ENCODE data around the gene KIF26A. TPM values are rescaled to one million over a fixed set of nuclear protein-coding genes. Genes with fewer than 3 reads are reported as not detected.

Gene KIF26A
- total and polyA plus RNA-seq, 8 donors = 0.65 to 21.7 (median 1.5) TPM

- no peak overlapping the region for H3K4me3 ChIP-seq
- WGBS, 5 donors = 84 to 92% (median 88%) methylated on average over 6 to 24 of the region's 24 CpGs
- DNase-seq = no peak
- peaks cover 0 to 9% (median 3%) of the 10 kb centered on the region in 4 donors for H3K4me1 ChIP-seq
- peaks cover 0 to 49% (median 0%) of the 10 kb centered on the region in 3 donors for H3K27me3 ChIP-seq
- H3K9me3 ChIP-seq = no peaks in the 10 kb centered on the region
- TF ChIP-seq CTCF (IDR thresholded peaks at IDR 0.05) = no peak
- no peak for TF ChIP-seq POLR2AphosphoS5 (IDR thresholded peaks at IDR 0.05)
- TF ChIP-seq POLR2A (IDR thresholded peaks at IDR 0.05) = no peak
- TF ChIP-seq EP300 (IDR thresholded peaks at IDR 0.05) = no peak
- H3K27ac ChIP-seq = no peak overlapping the region
- no peaks in the 10 kb centered on the region for H3K36me3 ChIP-seq
- intact Hi-C loops (cut with DNase I; ENCODE audit: low total_unique reads) = no loop called here
Measured at GRCh38 chr14:104189629-104190335, 51.4 kb downstream of the KIF26A start.

GRCh38 chr14:104190396-104191000 is 52.1 kb downstream of the KIF26A start:
- Histone ChIP-seq H3K4me3 (no peak overlapping the region), H3K9me3 (no peaks in the 10 kb centered on the region), H3K4me1 (peaks cover 0 to 9% (median 2%) of the 10 kb centered on the region in 4 donors), H3K36me3 (no peaks in the 10 kb centered on the region), H3K27me3 (peaks cover 0 to 47% (median 0%) of the 10 kb centered on the region in 3 donors), H3K27ac (no peak overlapping the region)
- no peak for DNase-seq
- intact Hi-C loops (cut with DNase I; ENCODE audit: low total_unique reads) = no loop called here
- WGBS, 5 donors = 80 to 88% (median 86%) methylated on average over 9 to 12 of the region's 12 CpGs
- TF ChIP-seq EP300 (IDR thresholded peaks at IDR 0.05) = no peak
- no peak for TF ChIP-seq POLR2A (IDR thresholded peaks at IDR 0.05)
- no peak for TF ChIP-seq CTCF (IDR thresholded peaks at IDR 0.05)
- TF ChIP-seq POLR2AphosphoS5 (IDR thresholded peaks at IDR 0.05) = no peak

- Histone ChIP-seq H3K4me1 (peaks cover 0 to 12% (median 9%) of the 10 kb centered on the region in 4 donors), H3K4me3 (no peak overlapping the region), H3K36me3 (no peaks in the 10 kb centered on the region), H3K27me3 (peaks cover 0 to 47% (median 0%) of the 10 kb centered on the region in 3 donors), H3K9me3 (no peaks in the 10 kb centered on the region), H3K27ac (no peak overlapping the region)
- TF ChIP-seq CTCF (IDR thresholded peaks at IDR 0.05) (no peak), POLR2A (IDR thresholded peaks at IDR 0.05) (no peak), POLR2AphosphoS5 (IDR thresholded peaks at IDR 0.05) (no peak), EP300 (IDR thresholded peaks at IDR 0.05) (no peak)
- no peak for DNase-seq
- WGBS, 5 donors = 77 to 86% (median 78%) methylated on average over 18 to 21 of the region's 21 CpGs
- intact Hi-C loops (cut with DNase I; ENCODE audit: low total_unique reads) = no loop called here
Measured at GRCh38 chr14:104191409-104191997, 53.1 kb downstream of the KIF26A start.

GRCh38 chr14:104192146-104192882 is 53.9 kb downstream of the KIF26A start:
- no peak for TF ChIP-seq POLR2AphosphoS5 (IDR thresholded peaks at IDR 0.05)
- TF ChIP-seq EP300 (IDR thresholded peaks at IDR 0.05) = no peak
- TF ChIP-seq POLR2A (IDR thresholded peaks at IDR 0.05) = no peak
- TF ChIP-seq CTCF (IDR thresholded peaks at IDR 0.05) = no peak
- 64 to 89% (median 85%) methylated on average over 7 to 20 of the region's 20 CpGs for WGBS, 5 donors
- H3K27me3 ChIP-seq = peaks cover 0 to 40% (median 0%) of the 10 kb centered on the region in 3 donors
- H3K4me3 ChIP-seq = no peak overlapping the region
- H3K27ac ChIP-seq = no peak overlapping the region
- H3K36me3 ChIP-seq = no peaks in the 10 kb centered on the region
- DNase-seq = no peak
- intact Hi-C loops (cut with DNase I; ENCODE audit: low total_unique reads) = no loop called here
- peaks cover 0 to 15% (median 11%) of the 10 kb centered on the region in 4 donors for H3K4me1 ChIP-seq
- H3K9me3 ChIP-seq = no peaks in the 10 kb centered on the region

All from stomach (tissue), 9 donors.